ENCODE data around the gene STX10.

DNA sequence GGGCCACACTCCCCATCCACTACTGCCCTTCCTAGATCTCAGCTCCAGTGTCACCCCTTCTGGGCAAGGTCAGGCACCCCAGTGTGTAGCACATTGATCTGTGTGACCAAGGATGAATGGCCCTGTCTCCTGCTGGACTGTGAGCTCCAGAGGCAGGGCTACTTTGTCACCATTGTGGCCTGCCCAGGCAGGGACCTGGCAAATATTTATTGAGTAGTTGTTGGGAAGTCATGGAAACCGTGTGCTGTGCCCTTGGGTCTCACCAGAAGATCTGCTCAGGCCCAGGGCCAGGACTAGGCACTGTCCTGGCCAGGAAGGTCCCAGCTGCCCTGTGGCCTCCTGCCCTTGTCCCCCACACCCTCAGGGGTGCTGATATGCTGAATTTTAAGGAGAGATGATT is 21.6 kb downstream of the STX10 start:
- TF ChIP-seq, protein P1, sequence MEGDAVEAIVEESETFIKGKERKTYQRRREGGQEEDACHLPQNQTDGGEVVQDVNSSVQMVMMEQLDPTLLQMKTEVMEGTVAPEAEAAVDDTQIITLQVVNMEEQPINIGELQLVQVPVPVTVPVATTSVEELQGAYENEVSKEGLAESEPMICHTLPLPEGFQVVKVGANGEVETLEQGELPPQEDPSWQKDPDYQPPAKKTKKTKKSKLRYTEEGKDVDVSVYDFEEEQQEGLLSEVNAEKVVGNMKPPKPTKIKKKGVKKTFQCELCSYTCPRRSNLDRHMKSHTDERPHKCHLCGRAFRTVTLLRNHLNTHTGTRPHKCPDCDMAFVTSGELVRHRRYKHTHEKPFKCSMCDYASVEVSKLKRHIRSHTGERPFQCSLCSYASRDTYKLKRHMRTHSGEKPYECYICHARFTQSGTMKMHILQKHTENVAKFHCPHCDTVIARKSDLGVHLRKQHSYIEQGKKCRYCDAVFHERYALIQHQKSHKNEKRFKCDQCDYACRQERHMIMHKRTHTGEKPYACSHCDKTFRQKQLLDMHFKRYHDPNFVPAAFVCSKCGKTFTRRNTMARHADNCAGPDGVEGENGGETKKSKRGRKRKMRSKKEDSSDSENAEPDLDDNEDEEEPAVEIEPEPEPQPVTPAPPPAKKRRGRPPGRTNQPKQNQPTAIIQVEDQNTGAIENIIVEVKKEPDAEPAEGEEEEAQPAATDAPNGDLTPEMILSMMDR (IDR thresholded peaks at IDR 0.05) = no peak
- no peak for TF ChIP-seq POLR2A (IDR thresholded peaks at IDR 0.05)
- TF ChIP-seq EP300 (IDR thresholded peaks at IDR 0.05) = no peak
